KMS-11 (cell line): ENCODE results near the gene EFL1.
"Not testable (repeated sequence)": the region's sequence is repeated elsewhere in the genome, so short reads cannot be mapped to it uniquely, and the experiment has no call there.

Source experiments
- H2AFZ ChIP-seq: fragments of 200-600 bp; sonication (generic); 2 replicates; pipeline ENCODE4 v1.6.1; 2016; ENCODE audit warnings: antibody characterized with exemption, mixed run types, low read depth
- H3K27ac ChIP-seq: fragments of 200-600 bp; sonication (generic); 2 replicates; pipeline ENCODE4 v1.6.1; 2016; ENCODE audit warnings: mild to moderate bottlenecking, mixed run types
- H3K27me3 ChIP-seq: fragments of 200-600 bp; sonication (generic); 2 replicates; pipeline ENCODE4 v1.6.1; 2017; ENCODE audit warnings: mild to moderate bottlenecking, low read depth, mixed run types, moderate library complexity; ENCODE audit not compliant: insufficient read depth
- H3K36me3 ChIP-seq: fragments of 200-600 bp; sonication (generic); 2 replicates; pipeline ENCODE4 v1.6.1; 2017; ENCODE audit warnings: mild to moderate bottlenecking, mixed run types; ENCODE audit not compliant: insufficient read depth
- H3K4me1 ChIP-seq: fragments of 200-600 bp; sonication (generic); 2 replicates; pipeline ENCODE4 v1.6.1; 2016; ENCODE audit warnings: mild to moderate bottlenecking, low read depth, mixed run types; ENCODE audit not compliant: poor library complexity, severe bottlenecking
- H3K4me2 ChIP-seq: fragments of 200-600 bp; sonication (generic); 2 replicates; pipeline ENCODE4 v1.7.0; 2016; ENCODE audit warnings: mild to moderate bottlenecking, mixed run types
- H3K4me3 ChIP-seq: fragments of 200-600 bp; sonication (generic); IDR thresholded peaks from 2 replicates; pipeline ENCODE4 v1.6.1; 2017; ENCODE audit warnings: low read depth, low read length, mixed read lengths; ENCODE audit not compliant: insufficient read depth
- H3K79me2 ChIP-seq: fragments of 200-600 bp; sonication (generic); 2 replicates; pipeline ENCODE4 v1.6.1; 2016; ENCODE audit warnings: low read depth, mixed run types; ENCODE audit not compliant: insufficient read depth
- H3K9ac ChIP-seq: fragments of 200-600 bp; sonication (generic); 2 replicates; pipeline ENCODE4 v1.6.1; 2016; ENCODE audit warnings: mild to moderate bottlenecking, mixed run types
- H4K20me1 ChIP-seq: fragments of 200-600 bp; sonication (generic); 2 replicates; pipeline ENCODE4 v1.6.1; 2016; ENCODE audit warnings: mild to moderate bottlenecking, mixed run types; ENCODE audit not compliant: insufficient read depth
- TF ChIP-seq, protein P1 (sequence below): fragments of 200-600 bp; sonication (generic); conservative IDR thresholded peaks from 2 replicates; pipeline ENCODE4 v1.6.1; 2017; ENCODE audit warnings: low read depth, mild to moderate bottlenecking, antibody characterized with exemption, low read length, moderate library complexity, mixed read lengths

The EFL1 gene

DNA sequence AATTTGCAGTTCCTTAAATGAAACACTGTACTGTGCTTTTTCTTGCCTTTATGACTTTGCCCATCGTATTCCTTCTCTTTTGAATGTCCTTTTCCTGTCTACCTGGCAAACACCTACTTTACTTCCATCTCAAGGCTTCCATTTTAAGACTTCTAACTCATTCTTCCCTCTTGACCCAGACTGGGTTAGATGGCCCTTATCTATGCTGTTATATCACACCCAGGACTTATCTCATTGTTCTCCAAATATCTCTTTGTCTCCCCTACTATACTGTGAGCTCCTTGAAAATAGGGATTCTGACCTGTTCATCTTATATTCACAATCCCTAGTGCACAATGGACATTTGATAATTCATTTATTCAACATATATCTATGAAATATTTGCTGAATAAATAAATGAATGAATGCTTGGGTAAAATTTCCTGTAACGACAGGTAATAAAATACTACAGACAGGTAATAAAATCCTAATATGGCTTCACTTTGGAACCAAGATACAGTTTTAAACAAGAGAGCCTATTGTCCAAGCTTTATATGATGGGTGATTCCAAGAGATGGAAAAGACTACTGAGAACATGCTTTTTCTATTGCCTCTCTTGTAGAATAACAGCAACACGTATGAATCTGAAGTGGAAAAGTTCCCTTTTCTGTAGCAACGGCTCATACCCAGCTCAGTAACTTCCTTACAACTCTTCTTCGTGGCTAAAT, 22.7 kb downstream of the EFL1 start:
- H3K9ac ChIP-seq, result no peak overlapping the region
- H4K20me1 ChIP-seq, result no peaks in the 10 kb centered on the region
- H3K4me2 ChIP-seq, result no peak overlapping the region
- H3K27ac ChIP-seq, result no peak overlapping the region
- TF ChIP-seq, protein P1, sequence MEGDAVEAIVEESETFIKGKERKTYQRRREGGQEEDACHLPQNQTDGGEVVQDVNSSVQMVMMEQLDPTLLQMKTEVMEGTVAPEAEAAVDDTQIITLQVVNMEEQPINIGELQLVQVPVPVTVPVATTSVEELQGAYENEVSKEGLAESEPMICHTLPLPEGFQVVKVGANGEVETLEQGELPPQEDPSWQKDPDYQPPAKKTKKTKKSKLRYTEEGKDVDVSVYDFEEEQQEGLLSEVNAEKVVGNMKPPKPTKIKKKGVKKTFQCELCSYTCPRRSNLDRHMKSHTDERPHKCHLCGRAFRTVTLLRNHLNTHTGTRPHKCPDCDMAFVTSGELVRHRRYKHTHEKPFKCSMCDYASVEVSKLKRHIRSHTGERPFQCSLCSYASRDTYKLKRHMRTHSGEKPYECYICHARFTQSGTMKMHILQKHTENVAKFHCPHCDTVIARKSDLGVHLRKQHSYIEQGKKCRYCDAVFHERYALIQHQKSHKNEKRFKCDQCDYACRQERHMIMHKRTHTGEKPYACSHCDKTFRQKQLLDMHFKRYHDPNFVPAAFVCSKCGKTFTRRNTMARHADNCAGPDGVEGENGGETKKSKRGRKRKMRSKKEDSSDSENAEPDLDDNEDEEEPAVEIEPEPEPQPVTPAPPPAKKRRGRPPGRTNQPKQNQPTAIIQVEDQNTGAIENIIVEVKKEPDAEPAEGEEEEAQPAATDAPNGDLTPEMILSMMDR, result no peak
- no peaks in the 10 kb centered on the region for H3K27me3 ChIP-seq
- H3K4me1 ChIP-seq, result no peaks in the 10 kb centered on the region
- no peaks in the 10 kb centered on the region for H3K79me2 ChIP-seq
- H3K4me3 ChIP-seq, result no peak overlapping the region
- no peaks in the 10 kb centered on the region for H3K36me3 ChIP-seq
- no peak overlapping the region for H2AFZ ChIP-seq

DNA sequence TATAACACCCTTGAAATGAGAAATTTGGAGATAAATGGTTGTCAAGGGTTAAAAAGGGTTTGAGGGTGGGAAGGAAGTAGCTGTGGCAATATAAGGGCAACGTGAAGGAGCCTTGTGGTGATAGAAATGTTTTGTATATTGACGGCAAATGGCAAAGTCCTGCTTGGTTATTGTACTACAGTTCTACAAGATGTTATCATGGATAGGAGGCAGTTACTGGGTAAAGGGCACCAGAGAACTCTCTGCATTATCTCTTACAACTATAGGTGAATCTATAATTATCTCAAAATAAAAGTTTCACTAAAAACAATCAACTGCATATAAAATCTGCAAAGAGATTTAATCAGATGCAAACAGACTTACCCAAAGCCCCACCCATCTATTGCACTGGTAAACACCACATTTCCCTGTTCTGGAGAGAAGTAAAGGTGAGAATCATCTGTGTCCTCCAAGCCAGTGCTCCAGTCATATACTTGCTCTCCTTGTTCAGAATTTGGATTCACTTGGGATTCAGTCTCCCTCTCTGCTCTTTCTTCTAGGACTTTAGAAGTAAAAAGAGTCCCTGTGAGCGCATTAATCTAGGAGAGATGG, 24.5 kb downstream of the EFL1 start:
- H3K79me2 ChIP-seq, H3K27ac ChIP-seq, H3K9ac ChIP-seq, H3K4me1 ChIP-seq, H3K4me3 ChIP-seq, H3K4me2 ChIP-seq, H3K27me3 ChIP-seq, H3K36me3 ChIP-seq, H2AFZ ChIP-seq, H4K20me1 ChIP-seq: not testable (repeated sequence)

DNA sequence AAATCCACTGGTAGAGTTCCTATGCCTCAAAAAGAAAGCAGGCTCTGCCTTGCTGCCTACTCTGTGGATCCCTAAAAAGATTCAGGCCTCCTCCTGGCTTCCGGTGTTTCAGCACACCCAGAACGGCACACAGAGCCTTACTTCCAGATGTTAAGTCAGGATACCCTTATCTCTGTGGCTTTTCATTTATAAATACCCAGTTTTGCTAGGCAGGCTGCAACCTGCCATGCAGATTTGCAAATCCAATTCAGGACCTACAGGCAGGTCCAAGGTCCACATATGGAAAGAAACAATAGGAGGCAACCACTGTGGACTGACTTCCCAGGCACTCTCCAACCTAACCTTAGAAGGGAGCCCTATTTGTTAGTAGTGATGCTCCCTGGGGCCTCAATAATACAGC, 30.7 kb downstream of the EFL1 start:
- no peaks in the 10 kb centered on the region for H4K20me1 ChIP-seq
- H3K36me3 ChIP-seq, result no peaks in the 10 kb centered on the region
- H3K27ac ChIP-seq, result no peak overlapping the region
- no peaks in the 10 kb centered on the region for H3K79me2 ChIP-seq
- no peaks in the 10 kb centered on the region for H3K27me3 ChIP-seq
- TF ChIP-seq, protein P1, result no peak
- no peak overlapping the region for H3K4me3 ChIP-seq
- H3K9ac ChIP-seq, result no peak overlapping the region
- H3K4me1 ChIP-seq, result no peaks in the 10 kb centered on the region
- no peak overlapping the region for H3K4me2 ChIP-seq
- no peak overlapping the region for H2AFZ ChIP-seq

DNA sequence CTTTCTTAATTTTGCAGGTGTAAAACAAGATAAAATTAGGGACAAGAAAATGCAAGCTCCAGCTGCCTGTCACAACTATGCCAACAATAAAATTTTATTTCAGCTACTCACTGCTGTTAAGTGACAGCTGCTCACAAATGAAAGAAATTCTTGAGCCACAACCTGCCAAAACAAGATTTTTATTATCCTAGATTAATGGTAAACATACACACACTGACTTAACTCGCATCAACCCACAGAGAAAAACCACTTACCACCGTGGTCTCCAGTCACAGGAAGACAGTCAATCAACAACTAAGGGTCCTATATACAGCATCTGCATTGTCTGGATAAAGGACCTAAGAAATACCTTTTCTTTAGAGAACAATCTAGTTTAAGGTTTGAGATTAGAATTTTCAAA, 31.3 kb downstream of the EFL1 start:
- Histone ChIP-seq H3K4me1 (no peaks in the 10 kb centered on the region), H3K4me2 (no peak overlapping the region), H2AFZ (no peak overlapping the region), H4K20me1 (no peaks in the 10 kb centered on the region), H3K27ac (no peak overlapping the region), H3K79me2 (no peaks in the 10 kb centered on the region), H3K36me3 (no peaks in the 10 kb centered on the region), H3K4me3 (no peak overlapping the region), H3K9ac (no peak overlapping the region), H3K27me3 (no peaks in the 10 kb centered on the region)
- TF ChIP-seq, protein P1, result no peak

DNA sequence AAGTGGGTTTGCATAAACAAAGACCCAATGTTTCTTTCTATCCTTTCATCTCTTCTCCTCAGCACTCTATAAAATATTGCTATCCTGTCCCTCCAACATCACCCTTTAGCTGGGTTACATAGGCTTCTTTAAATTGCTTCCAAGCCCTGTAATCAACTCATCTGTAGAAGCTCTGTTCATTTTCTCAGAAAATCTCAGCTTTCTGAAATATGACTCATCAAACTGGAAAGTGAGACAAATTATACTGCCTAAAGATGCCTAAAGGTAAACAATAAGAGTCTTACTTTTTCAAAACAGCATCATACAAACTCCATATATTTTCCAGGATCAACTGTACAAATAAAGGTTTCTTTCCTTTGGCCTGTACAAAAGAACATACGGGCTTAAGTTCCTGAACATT, 33.8 kb downstream of the EFL1 start:
- H3K36me3 ChIP-seq, result no peaks in the 10 kb centered on the region
- no peak overlapping the region for H3K4me3 ChIP-seq
- H4K20me1 ChIP-seq, result no peaks in the 10 kb centered on the region
- no peaks in the 10 kb centered on the region for H3K79me2 ChIP-seq
- H3K27me3 ChIP-seq, result no peaks in the 10 kb centered on the region
- H3K4me2 ChIP-seq, result no peak overlapping the region
- H2AFZ ChIP-seq, result no peak overlapping the region
- TF ChIP-seq, protein P1, result no peak
- no peak overlapping the region for H3K9ac ChIP-seq
- H3K27ac ChIP-seq, result no peak overlapping the region
- H3K4me1 ChIP-seq, result no peaks in the 10 kb centered on the region

DNA sequence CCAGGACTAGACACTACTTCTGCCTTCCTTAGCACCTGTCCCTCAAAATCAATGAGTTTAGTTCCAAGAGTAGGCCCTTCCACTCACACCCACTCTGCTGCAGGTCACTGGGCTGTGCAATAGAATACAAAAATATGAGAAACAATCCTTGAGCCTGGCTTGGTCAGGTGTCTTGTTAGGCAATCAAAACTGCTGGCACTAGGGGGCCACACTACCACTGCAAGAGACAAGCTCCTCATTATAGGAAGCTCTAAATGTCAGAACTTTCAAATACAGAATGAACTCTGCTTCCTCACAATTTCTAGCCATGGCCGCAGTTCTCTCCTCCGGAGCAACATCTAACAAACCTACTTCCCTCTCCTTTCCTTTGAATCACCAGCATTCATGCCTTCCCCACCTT, 41.0 kb downstream of the EFL1 start:
- not testable (repeated sequence) for H3K4me3 ChIP-seq, H2AFZ ChIP-seq, H3K9ac ChIP-seq, H3K36me3 ChIP-seq, H3K27me3 ChIP-seq, H3K4me2 ChIP-seq, H3K79me2 ChIP-seq, H3K27ac ChIP-seq, H3K4me1 ChIP-seq, H4K20me1 ChIP-seq

DNA sequence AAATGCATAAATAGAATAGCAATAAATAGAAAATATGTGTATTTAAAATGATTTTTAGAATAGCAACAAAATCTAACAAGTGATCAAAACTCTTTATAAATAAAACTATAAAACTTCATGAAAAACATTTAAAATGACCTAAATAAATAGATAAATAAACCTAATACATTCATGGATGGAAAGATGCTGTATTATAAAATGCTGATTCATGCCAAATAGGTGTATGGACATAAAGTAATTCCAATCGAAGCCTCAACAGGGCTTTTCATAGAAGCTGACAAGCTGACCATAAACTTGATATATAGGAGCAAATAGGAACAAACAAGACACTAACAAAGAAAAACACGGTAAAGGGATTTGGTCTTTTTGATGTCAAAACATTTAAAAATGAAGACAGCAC, 46.4 kb downstream of the EFL1 start:
- H3K4me2 ChIP-seq, H4K20me1 ChIP-seq, H3K27me3 ChIP-seq, H2AFZ ChIP-seq, H3K36me3 ChIP-seq, H3K27ac ChIP-seq, H3K9ac ChIP-seq, H3K4me1 ChIP-seq, H3K79me2 ChIP-seq, H3K4me3 ChIP-seq: not testable (repeated sequence)
